HepG2 (cell line): ENCODE data around the gene SOCS1. TPM values are rescaled to one million over a fixed set of nuclear protein-coding genes. Genes with fewer than 3 reads are reported as not detected.

ENCODE experiments used
- GATAD1 ChIP-seq: IDR thresholded peaks from 2 replicates; pipeline ENCODE4 v1.6.1; 2016; ENCODE audit warnings: missing genetic modification reagents, missing compliant biosample characterization
- GATAD2A ChIP-seq: IDR thresholded peaks from 2 replicates; pipeline ENCODE4 v1.6.1; 2016
- HMG20B ChIP-seq: conservative IDR thresholded peaks from 2 replicates; pipeline ENCODE4 v1.6.1; 2016; ENCODE audit warnings: missing genetic modification reagents, missing compliant biosample characterization
- IRX3 ChIP-seq: sonication (generic); formaldehyde crosslinking; IDR thresholded peaks from 2 replicates; pipeline ENCODE4 v1.8.1; 2023; ENCODE audit warnings: mild to moderate bottlenecking, low read depth, missing genetic modification reagents, borderline replicate concordance
- JDP2 ChIP-seq: sonication (generic); formaldehyde crosslinking; IDR thresholded peaks from 2 replicates; pipeline ENCODE4 v1.8.1; 2022; ENCODE audit warnings: missing genetic modification reagents, borderline replicate concordance
- KDM2A ChIP-seq: sonication (generic); formaldehyde crosslinking; IDR thresholded peaks from 2 replicates; pipeline ENCODE4 v1.4.0; 2020; ENCODE audit warnings: low read depth, missing genetic modification reagents, borderline replicate concordance
- KLF15 ChIP-seq: sonication (generic); formaldehyde crosslinking; IDR thresholded peaks from 2 replicates; pipeline ENCODE4 v1.8.1; 2023; ENCODE audit warnings: borderline replicate concordance, mild to moderate bottlenecking, inconsistent platforms, missing genetic modification reagents, mixed read lengths
- MBNL3 ChIP-seq: fragments of 250-450 bp; sonication (Bioruptor Pico); conservative IDR thresholded peaks from 2 replicates; pipeline ENCODE4 v1.8.0; 2022; ENCODE audit warnings: mild to moderate bottlenecking, inconsistent platforms
- MEIS1 ChIP-seq: sonication (generic); formaldehyde crosslinking; IDR thresholded peaks from 2 replicates; pipeline ENCODE4 v1.9.0; 2021; ENCODE audit warnings: mild to moderate bottlenecking, missing genetic modification reagents, moderate library complexity, borderline replicate concordance
- NCOA2 ChIP-seq: sonication (generic); formaldehyde crosslinking; IDR thresholded peaks from 2 replicates; pipeline ENCODE4 v1.8.0; 2022; ENCODE audit warnings: inconsistent platforms
- RAD21 ChIP-seq: fragments of 450-650 bp; formaldehyde crosslinking; IDR thresholded peaks from 2 replicates; pipeline ENCODE4 v1.5.0; 2020; ENCODE audit warnings: mild to moderate bottlenecking
- TBX2 ChIP-seq: sonication (generic); formaldehyde crosslinking; IDR thresholded peaks from 2 replicates; pipeline ENCODE4 v1.5.0; 2020; ENCODE audit warnings: missing genetic modification reagents, mild to moderate bottlenecking, borderline replicate concordance
- ZFP37 ChIP-seq: sonication (generic); formaldehyde crosslinking; IDR thresholded peaks from 2 replicates; pipeline ENCODE4 v1.4.0; 2020; ENCODE audit warnings: missing genetic modification reagents, borderline replicate concordance
- ZNF354B ChIP-seq: sonication (generic); formaldehyde crosslinking; IDR thresholded peaks from 2 replicates; pipeline ENCODE4 v1.8.0; 2022; ENCODE audit warnings: mild to moderate bottlenecking, missing genetic modification reagents
- ZNF510 ChIP-seq: sonication (generic); formaldehyde crosslinking; IDR thresholded peaks from 2 replicates; pipeline ENCODE4 v1.4.0; 2020; ENCODE audit warnings: low read depth, mild to moderate bottlenecking, missing genetic modification reagents
- ZNF546 ChIP-seq: sonication (generic); formaldehyde crosslinking; conservative IDR thresholded peaks from 2 replicates; pipeline ENCODE4 v1.8.1; 2023; ENCODE audit warnings: mild to moderate bottlenecking, missing genetic modification reagents
- polyA plus RNA-seq, 8 experiments: library from polyadenylated mRNA; depleted of rRNA in 3 of 8; stranded (reverse) in 7 of 8; unstranded in 1 of 8; fragments of >200 nt; fragmentation: Illumina TruSeq in 4 of 8; extraction: Trizol in 4 of 8; gene quantifications; 2 replicates each; pipeline versions ENCODE4 v1.2.1 to v1.2.3, GENCODE V29; 2011 to 2016; ENCODE audit warnings: low read depth in 4 of 8, missing spikeins in 1 of 8, mixed read lengths in 1 of 8; ENCODE audit not compliant: insufficient read depth in 1 of 8
- total RNA-seq, 5 experiments: library from RNA; depleted of rRNA; stranded (reverse); fragments of >200 nt; fragmentation: Illumina TruSeq; extraction: Trizol; gene quantifications; 2 replicates each; pipeline ENCODE4 v1.2.3, GENCODE V29; 2016; ENCODE audit warnings: low read depth in 1 of 5
- TF ChIP-seq, protein P1 (sequence below): sonication (generic); formaldehyde crosslinking; IDR thresholded peaks from 2 replicates; pipeline ENCODE4 v1.4.0; 2020; ENCODE audit warnings: low read depth, missing genetic modification reagents
- TF ChIP-seq, protein P2 (sequence below): IDR thresholded peaks from 2 replicates; pipeline ENCODE4 v1.6.1; 2012; ENCODE audit warnings: inconsistent platforms
- TF ChIP-seq, protein P3 (sequence below): sonication (generic); formaldehyde crosslinking; IDR thresholded peaks from 2 replicates; pipeline ENCODE4 v1.8.0; 2022; ENCODE audit warnings: mild to moderate bottlenecking, missing genetic modification reagents, moderate library complexity
- TF ChIP-seq, protein P4 (sequence below): sonication (generic); formaldehyde crosslinking; IDR thresholded peaks from 2 replicates; pipeline ENCODE4 v1.4.0; 2020; ENCODE audit warnings: mild to moderate bottlenecking, missing genetic modification reagents
- TF ChIP-seq, protein P5 (sequence below), 2 experiments: sonication (generic) in 1 of 2; formaldehyde crosslinking in 1 of 2; IDR thresholded peaks; 2 replicates each; pipeline versions ENCODE4 v1.5.1 to v1.6.1; 2011 to 2020; ENCODE audit warnings: borderline replicate concordance in 1 of 2, low read depth in 1 of 2, low read length in 1 of 2, mild to moderate bottlenecking in 1 of 2, missing genetic modification reagents in 1 of 2, moderate library complexity in 1 of 2

SOCS1 gene
- total and polyA plus RNA-seq, 2 of the 13 experiments (the other 11 are each of a cell fraction or from before 2014, with no cell fraction given) = 5.3 to 6.3 TPM

DNA sequence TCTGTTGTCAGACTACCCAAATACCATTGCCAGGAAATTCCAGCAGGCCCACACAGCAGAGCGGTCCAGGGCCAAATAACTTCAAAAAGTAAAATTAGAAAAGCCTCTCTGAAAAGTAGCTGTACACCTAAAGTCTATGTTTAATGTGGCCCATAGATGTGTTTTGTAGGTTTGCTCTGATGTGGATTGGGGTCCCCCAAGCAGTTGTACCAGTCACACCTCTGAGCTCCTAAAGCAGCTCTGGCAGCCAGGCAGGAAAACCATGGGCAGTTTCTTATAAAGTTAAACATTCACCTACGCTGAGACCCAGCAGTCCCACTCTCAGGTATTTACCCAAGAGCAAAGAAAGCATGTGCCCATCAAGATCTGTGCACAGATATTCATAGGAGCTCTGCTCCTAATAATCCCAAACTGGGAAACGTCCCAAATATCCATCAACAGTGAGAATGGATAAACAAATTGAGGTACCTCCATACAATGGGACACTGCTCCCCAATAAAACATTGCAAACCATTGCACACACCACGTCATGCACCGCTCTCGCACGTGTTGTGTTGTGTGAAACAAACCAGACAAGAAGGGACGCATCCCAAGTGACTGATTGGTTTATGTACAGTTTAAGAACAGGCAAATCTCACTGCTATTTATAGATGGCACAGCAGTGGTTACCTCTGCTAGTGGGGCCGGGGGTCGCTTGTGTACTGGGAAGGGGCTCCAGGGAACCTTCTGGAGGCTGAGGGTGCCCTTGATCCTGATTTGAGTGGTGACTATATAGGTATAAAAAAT lies 40.9 kb upstream of the SOCS1 start (continued):
- TF ChIP-seq, protein P1, sequence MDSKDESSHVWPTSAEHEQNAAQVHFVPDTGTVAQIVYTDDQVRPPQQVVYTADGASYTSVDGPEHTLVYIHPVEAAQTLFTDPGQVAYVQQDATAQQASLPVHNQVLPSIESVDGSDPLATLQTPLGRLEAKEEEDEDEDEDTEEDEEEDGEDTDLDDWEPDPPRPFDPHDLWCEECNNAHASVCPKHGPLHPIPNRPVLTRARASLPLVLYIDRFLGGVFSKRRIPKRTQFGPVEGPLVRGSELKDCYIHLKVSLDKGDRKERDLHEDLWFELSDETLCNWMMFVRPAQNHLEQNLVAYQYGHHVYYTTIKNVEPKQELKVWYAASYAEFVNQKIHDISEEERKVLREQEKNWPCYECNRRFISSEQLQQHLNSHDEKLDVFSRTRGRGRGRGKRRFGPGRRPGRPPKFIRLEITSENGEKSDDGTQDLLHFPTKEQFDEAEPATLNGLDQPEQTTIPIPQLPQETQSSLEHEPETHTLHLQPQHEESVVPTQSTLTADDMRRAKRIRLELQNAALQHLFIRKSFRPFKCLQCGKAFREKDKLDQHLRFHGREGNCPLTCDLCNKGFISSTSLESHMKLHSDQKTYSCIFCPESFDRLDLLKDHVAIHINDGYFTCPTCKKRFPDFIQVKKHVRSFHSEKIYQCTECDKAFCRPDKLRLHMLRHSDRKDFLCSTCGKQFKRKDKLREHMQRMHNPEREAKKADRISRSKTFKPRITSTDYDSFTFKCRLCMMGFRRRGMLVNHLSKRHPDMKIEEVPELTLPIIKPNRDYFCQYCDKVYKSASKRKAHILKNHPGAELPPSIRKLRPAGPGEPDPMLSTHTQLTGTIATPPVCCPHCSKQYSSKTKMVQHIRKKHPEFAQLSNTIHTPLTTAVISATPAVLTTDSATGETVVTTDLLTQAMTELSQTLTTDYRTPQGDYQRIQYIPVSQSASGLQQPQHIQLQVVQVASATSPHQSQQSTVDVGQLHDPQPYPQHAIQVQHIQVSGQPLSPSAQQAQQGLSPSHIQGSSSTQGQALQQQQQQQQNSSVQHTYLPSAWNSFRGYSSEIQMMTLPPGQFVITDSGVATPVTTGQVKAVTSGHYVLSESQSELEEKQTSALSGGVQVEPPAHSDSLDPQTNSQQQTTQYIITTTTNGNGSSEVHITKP (CRISPR knock-in tag) = no peak
- TF ChIP-seq ZFP37 (CRISPR knock-in tag) (no peak), ZNF510 (CRISPR knock-in tag) (peak; percentile 91), ZNF354B (CRISPR knock-in tag) (no peak), KLF15 (CRISPR knock-in tag) (no peak; the same call in 1 of the 2 replicates), NCOA2 (CRISPR knock-in tag) (peak; percentile 60; the same call in 1 of the 2 replicates), GATAD2A (CRISPR knock-in tag) (peak; percentile 92), TBX2 (CRISPR knock-in tag) (no peak), JDP2 (CRISPR knock-in tag) (no peak), MEIS1 (CRISPR knock-in tag) (peak; percentile 85; the same call in 1 of the 2 replicates), GATAD1 (CRISPR knock-in tag) (0 out of 2 replicates have a peak, but pooled peaks have one; percentile 7), ZNF546 (CRISPR knock-in tag) (peak; percentile 16; the same call in 1 of the 2 replicates), IRX3 (no peak), RAD21 (CRISPR knock-in tag) (no peak), MBNL3 (CRISPR knock-in tag) (no peak), HMG20B (no peak; the same call in 1 of the 2 replicates), KDM2A (CRISPR knock-in tag) (peak; percentile 9; the same call in 1 of the 2 replicates)
- TF ChIP-seq, protein P2, sequence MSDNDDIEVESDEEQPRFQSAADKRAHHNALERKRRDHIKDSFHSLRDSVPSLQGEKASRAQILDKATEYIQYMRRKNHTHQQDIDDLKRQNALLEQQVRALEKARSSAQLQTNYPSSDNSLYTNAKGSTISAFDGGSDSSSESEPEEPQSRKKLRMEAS = peak; percentile 79
- TF ChIP-seq, protein P3, sequence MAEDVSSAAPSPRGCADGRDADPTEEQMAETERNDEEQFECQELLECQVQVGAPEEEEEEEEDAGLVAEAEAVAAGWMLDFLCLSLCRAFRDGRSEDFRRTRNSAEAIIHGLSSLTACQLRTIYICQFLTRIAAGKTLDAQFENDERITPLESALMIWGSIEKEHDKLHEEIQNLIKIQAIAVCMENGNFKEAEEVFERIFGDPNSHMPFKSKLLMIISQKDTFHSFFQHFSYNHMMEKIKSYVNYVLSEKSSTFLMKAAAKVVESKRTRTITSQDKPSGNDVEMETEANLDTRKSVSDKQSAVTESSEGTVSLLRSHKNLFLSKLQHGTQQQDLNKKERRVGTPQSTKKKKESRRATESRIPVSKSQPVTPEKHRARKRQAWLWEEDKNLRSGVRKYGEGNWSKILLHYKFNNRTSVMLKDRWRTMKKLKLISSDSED = no peak
- TF ChIP-seq, protein P4, sequence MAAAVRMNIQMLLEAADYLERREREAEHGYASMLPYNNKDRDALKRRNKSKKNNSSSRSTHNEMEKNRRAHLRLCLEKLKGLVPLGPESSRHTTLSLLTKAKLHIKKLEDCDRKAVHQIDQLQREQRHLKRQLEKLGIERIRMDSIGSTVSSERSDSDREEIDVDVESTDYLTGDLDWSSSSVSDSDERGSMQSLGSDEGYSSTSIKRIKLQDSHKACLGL (CRISPR knock-in tag) = 0 out of 2 replicates have a peak, but pooled peaks have one; percentile 49
- TF ChIP-seq, protein P5, sequence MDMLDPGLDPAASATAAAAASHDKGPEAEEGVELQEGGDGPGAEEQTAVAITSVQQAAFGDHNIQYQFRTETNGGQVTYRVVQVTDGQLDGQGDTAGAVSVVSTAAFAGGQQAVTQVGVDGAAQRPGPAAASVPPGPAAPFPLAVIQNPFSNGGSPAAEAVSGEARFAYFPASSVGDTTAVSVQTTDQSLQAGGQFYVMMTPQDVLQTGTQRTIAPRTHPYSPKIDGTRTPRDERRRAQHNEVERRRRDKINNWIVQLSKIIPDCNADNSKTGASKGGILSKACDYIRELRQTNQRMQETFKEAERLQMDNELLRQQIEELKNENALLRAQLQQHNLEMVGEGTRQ (IDR thresholded peaks at IDR 0.05; ENCODE audit: low read depth, low read length) = no peak
- TF ChIP-seq, protein P5 (CRISPR knock-in tag; IDR thresholded peaks at IDR 0.05; ENCODE audit: borderline replicate concordance) = no peak
